Hippocampal formation (tissue), 2 donors: Measurements from ENCODE around the gene DHRSX.
"Not testable (repeated sequence)": the region's sequence is repeated elsewhere in the genome, so short reads cannot be mapped to it uniquely, and the experiment has no call there.

Source experiments
- DNase-seq, 2 donors: peaks; one replicate each; lab custom pipeline; 2025; lab: John Stamatoyannopoulos, UW

Gene DHRSX

DNA sequence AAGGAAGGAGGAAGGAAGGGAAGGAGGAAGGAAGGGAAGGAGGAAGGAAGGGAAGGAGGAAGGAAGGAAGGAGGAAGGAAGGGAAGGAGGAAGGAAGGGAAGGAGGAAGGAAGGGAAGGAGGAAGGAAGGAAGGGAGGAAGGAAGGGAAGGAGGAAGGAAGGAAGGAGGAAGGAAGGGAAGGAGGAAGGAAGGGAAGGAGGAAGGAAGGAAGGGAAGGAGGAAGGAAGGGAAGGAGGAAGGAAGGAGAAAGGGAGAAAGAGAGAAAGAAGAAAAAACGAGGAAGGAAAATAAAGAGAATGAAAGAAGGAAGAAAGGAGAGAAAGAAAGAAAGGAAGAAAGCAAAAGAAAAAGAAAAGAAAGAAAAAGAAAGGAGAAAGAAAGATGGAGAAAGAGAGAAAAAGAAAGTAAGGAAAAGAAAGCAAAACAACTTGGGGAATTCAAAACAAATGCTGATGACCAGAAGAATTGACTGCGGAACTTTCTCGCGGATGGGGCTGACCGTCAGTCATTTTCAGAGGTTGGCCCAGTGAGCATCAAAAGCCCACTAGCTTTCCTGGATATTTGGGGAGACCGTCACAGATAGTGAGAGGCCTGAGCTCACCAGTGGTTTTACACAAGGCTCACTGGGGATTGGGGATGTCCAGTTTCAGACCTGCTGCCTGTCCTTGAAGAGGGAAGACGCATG is 286.5 kb downstream of the DHRSX start:
- not testable (repeated sequence) for DNase-seq

DNA sequence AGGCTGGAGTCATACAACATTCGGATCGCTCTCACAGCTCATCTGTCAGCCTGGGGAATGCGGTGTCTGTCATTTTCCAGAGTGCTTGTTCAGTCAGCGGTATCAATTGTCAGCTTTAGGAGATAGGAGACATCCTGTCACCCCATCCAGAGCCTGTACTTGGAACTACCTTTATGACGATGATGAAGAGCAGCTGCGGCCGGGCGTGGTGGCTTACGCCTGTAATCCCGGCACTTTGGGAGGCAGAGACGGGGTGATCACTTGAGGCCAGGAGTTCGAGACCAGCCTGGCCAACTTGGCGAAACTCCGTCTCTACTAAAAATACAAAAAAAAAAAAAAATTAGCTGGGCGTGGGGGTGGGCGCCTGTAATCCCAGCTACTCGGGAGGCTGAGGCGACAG is 289.1 kb downstream of the DHRSX start:
- not testable (repeated sequence) for DNase-seq

GRCh38 chrX:2193273-2193592 is 307.5 kb downstream of the DHRSX start:
- DNase-seq: no peak

DNA sequence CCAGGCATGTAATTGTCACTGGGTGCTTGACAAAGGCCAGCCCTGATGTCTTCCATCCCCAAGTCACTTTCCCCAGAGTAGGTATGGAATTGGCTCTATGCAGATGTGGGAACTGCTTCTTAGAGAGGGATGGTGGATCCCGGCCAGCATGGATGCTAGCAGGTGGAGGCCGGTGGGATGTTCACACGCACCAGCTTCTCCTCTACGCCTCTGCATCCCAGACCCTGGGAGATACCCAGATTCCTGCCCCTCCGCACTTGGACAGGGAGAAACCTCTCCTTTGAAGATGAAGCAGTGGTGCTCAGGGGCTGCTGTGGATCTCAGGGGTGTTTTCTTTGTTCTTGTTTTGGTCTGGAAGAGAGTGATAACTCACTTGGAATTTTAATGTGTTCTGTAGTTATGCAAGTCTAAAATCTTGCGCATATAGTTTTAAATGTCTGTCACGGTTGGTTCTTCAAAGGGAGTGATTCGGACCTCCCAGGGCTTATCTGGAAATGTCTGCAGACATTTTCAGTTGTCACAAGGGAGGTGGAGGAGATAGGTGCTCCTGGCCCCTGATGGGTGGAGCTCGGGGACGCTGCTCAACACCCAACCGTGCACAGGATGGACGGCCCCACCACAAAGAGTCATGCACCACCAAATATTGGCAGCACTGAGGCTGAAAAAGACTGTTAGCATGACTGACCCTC is 308.0 kb downstream of the DHRSX start:
- DNase-seq: no peak

GRCh38 chrX:2188840-2189239 is 311.9 kb downstream of the DHRSX start:
- no peak for DNase-seq

- no peak for DNase-seq
Measured at GRCh38 chrX:2188330-2188792, 312.4 kb downstream of the DHRSX start.

DNA sequence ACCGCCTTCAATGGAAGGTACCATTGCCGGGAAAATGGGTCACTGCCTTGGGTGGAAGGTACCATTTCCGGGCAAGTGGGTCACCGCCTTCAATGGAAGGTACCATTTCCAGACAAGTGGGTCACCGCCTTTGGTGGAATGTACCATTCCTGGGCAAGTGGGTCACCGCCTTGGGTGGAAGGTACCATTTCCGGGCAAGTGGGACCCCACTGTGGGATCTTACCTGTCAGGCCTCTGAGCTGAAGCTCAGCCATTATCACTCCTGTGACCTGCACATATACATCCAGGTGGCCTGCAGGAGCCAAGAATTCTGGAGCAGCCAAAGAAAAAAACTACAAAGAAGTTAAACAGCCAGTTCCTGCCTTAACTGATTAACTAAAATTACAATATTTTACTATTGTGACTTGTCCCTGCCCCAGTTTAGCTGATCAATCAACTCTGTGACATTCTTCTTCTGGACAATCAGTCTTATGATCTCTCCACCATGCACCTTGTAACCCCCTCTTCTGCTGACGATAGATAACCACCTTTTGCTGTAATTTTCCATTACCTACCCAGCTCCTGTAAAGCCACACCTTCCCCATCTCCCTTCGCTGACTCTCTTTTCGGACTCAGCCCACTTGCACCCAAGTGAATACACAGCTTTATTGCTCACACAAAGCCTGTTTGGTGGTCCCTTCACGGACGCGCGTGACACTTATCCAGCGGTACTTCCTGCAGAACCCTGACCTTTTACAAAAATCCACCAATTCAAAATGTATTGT is 313.2 kb downstream of the DHRSX start:
- no peak for DNase-seq

DNA sequence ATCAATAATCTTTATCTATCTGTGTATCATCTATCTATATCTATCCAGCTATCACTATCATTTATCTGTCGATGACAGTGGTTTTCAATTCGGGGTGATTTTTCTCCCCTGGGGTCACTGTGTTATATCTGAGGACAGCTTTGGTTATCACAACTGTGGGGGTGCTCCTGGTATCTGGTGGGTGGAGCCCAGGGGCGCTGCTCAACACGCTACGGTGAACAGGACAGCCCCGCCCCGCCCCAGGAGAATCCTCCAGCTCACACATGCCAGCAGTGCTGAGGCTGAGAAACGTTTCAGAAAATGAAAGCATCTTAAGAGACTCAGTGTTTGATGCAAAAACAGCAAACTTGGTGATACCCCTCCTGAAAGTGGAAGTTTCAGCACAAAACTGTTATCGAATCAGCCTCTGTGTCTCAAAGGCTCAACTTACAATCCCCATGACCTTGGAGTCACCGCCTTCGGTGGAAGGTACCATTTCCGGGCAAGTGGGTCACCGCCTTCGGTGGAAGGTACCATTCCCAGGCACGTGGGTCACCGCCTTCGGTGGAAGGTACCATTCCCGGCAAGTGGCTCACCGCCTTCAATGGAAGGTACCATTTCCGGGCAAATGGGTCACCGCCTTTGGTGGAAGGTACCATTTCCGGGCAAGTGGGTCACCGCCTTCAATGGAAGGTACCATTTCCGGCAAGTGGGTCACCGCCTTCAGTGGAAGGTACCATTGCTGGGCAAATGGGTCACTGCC is 315.3 kb downstream of the DHRSX start:
- no peak for DNase-seq

DNA sequence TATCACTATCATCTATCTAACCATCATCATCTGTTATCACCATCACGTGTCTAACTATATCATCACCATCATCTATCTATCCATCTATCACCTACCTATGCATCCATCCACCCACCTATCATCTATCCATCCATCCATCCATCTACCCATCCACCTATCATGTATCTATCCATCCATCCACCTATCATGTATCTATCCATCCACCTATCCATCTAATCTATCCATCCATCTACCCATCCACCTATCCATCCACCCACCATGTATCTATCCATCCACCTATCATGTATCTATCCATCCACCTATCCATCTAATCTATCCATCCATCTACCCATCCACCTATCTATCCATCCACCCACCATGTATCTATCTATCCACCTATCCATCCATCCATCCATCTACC is 316.7 kb downstream of the DHRSX start:
- DNase-seq: no peak

GRCh38 chrX:2183193-2183725 is 317.5 kb downstream of the DHRSX start:
- DNase-seq: no peak

DNA sequence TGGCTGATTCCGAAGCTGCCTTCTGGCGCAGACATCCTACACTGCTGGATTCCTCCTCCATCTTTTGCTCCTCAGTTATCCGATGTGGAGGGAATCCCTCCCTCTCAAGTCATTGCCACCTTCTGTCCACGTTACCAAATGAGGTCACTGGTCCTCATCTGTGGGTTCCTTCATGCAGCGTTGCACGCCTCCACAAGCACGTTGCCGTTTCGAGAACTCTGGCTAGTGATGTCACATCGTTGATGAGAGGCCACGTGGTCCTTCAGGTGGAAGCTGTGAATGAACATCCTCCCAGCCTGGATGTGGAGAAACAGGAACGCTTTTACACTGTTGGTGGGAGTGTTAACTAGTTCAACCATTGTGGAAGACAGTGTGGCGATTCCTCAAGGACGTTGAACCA is 323.2 kb downstream of the DHRSX start:
- DNase-seq: no peak

DNA sequence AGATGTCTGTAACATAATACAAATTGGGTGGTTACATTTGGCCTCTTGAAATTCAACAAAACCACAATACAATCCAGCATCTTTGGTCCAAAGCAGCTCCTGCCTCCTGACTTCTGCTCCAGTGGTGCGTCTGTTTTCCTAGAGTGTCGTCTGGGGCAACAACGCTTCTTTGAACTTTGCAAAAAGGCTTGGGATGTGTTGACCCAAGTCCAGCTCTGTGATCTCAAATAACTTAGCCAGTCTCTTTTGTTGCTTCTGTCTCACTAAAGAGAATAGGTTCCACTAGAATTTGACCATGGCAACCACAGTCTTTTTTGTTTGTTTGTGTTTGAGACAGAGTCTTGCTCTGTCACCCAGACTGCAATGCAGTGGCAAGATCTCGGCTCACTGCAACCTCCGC is 324.0 kb downstream of the DHRSX start:
- DNase-seq: no peak

GRCh38 chrX:2176274-2176673 is 324.5 kb downstream of the DHRSX start:
- DNase-seq: no peak

GRCh38 chrX:2172359-2172758 is 328.4 kb downstream of the DHRSX start:
- DNase-seq: no peak
